ENCODE data around the gene TPPP3. TPM values are rescaled to one million over a fixed set of nuclear protein-coding genes. Genes with fewer than 3 reads are reported as not detected.

The TPPP3 gene
- total RNA-seq, 2 experiments from 2014 or later = not detected

DNA sequence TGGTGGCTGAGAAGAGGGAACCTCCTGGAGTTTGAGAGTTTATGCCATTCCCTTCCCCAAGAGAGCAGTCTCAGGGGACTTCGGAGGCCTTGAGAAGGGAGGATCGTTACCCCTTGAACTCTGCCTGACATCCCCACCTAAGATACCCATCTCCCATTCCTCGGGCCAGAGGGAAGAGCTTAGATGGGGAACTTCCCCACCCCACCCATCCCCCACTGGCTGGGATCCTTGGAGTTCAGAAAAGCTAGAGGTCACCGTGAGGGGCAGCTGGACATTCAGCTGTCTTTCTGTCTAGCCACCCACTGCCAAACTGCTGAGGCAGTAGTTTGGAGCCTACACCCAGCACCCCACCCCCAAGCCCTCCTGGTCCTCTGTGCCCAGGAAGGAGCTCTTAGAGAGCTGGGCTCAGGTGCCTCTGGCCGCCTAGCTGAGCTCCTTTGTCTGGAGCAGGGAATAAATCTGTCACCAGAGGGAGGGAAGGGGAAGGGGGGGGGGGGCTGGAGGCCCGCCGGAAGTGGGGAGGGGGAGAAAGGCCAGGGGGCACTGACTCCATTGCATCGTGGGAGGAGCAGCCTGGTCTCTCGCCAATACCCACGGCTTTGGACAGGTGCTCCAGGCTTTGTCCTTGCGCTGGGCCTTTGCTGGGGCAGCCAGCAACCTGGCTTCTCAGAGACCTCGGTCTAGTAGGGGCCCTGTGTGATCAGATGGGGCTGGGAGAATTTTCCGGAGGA is 38.6 kb upstream of the TPPP3 start:
- ChIA-PET POLR2A (no interaction called here), CTCF (interaction anchor here (0.6 to 2.3 kb wide), 2 partner anchors 16 to 32 kb away, joined by 3 to 8 read pairs; no protein-coding TSS in a partner anchor)
- H3K9me3 Mint-ChIP-seq (ENCODE audit: insufficient read depth) = no peaks in the 10 kb centered on the region
- ATAC-seq (no peak), DNase-seq (no peak)
- no peak overlapping the region for H3K27ac Mint-ChIP-seq
- H3K27me3 Mint-ChIP-seq (ENCODE audit: low read depth) = peaks cover 37% of the 10 kb centered on the region
- H3K4me1 Mint-ChIP-seq (ENCODE audit: low read depth) = peaks cover 7% of the 10 kb centered on the region
- H3K4me3 Mint-ChIP-seq = peak overlapping the region; percentile 29
- no peaks in the 10 kb centered on the region for H3K36me3 Mint-ChIP-seq (ENCODE audit: low read depth)

DNA sequence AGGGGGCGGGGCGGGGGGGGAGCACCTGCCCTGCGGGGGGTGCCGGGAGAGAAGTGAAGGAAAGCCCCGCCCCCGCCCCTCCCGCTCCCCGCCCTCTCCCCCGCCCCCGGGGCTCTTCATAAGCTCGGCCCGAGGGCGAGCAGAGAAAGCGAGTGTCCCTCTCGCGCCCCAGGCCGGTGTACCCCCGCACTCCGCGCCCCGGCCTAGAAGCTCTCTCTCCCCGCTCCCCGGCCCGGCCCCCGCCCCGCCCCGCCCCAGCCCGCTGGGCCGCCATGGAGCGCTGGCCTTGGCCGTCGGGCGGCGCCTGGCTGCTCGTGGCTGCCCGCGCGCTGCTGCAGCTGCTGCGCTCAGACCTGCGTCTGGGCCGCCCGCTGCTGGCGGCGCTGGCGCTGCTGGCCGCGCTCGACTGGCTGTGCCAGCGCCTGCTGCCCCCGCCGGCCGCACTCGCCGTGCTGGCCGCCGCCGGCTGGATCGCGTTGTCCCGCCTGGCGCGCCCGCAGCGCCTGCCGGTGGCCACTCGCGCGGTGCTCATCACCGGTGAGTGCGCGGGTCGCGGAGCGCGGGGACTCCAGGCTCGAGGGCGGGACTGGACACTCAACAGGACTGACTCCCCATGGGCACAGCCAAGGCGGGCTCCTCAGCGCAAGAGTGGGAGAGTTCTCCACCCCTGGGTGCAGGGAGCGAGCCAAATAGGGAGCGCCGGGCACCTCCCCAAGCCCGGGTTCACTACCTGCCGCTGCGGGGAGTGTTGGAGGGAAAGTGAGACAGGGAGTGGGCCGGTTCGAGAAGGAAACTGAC is 37.9 kb upstream of the TPPP3 start, which contains the start of gene HSD11B2:
Gene HSD11B2 (plus strand): TSS at position 145 of the 798 bp plus-strand sequence. CDS start 128 bp downstream, at position 273.
- H3K27ac Mint-ChIP-seq = no peak within 1 kb of the TSS
- ChIA-PET CTCF (interaction anchor here (0.6 to 2.3 kb wide), 3 partner anchors 17 to 32 kb away, joined by 3 to 8 read pairs (median 3); no protein-coding TSS in a partner anchor), POLR2A (no interaction called here)

DNA sequence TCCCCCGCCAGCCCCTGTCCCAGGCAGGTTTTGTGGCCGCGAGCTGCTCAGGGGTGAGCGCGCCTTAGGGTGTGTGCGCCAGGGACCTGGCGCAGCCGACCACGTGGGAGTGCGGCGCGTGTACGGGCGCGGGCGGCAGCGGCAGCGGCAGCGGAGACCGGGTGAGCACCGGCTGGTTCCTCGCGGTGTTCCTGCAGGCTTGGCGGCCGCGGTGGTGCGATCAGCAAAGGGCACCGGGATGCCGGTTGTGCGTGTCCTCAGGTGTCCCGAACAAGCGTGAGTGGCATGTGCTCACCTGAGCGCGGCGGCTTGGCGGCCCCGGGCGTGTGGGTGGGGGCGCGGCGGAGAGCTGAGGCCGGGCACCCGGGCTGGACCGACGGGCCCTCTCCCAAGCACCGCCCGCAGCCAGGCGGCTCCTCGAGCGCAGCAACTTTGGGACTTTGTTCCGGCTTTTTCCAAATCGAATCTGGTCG is 37.2 kb upstream of the TPPP3 start:
- Mint-ChIP-seq H3K36me3 (ENCODE audit: low read depth) (no peaks in the 10 kb centered on the region), H3K27me3 (ENCODE audit: low read depth) (peaks cover 42% of the 10 kb centered on the region), H3K9me3 (ENCODE audit: insufficient read depth) (no peaks in the 10 kb centered on the region), H3K27ac (no peak overlapping the region), H3K4me1 (ENCODE audit: low read depth) (peaks cover 7% of the 10 kb centered on the region), H3K4me3 (peak overlapping the region; percentile 71)
- ChIA-PET CTCF (interaction anchor here (0.6 to 2.3 kb wide), 2 partner anchors 17 to 22 kb away, joined by 3 to 8 read pairs; no protein-coding TSS in a partner anchor), POLR2A (no interaction called here)
- DNase-seq (peak; percentile 25), ATAC-seq (peak; percentile 52)

More for the DNA sequence above, 37.9 kb upstream of the TPPP3 start, which contains the start of gene HSD11B2:
- Mint-ChIP-seq H3K9me3 (ENCODE audit: insufficient read depth) (no peaks in the 10 kb centered on the region), H3K36me3 (ENCODE audit: low read depth) (no peaks in the 10 kb centered on the region), H3K4me1 (ENCODE audit: low read depth) (peaks cover 7% of the 10 kb centered on the region), H3K4me3 (peak within 1 kb of the TSS; percentile 71), H3K27me3 (ENCODE audit: low read depth) (peaks cover 39% of the 10 kb centered on the region)
- ATAC-seq (peak; percentile 46), DNase-seq (peak; percentile 28)

DNA sequence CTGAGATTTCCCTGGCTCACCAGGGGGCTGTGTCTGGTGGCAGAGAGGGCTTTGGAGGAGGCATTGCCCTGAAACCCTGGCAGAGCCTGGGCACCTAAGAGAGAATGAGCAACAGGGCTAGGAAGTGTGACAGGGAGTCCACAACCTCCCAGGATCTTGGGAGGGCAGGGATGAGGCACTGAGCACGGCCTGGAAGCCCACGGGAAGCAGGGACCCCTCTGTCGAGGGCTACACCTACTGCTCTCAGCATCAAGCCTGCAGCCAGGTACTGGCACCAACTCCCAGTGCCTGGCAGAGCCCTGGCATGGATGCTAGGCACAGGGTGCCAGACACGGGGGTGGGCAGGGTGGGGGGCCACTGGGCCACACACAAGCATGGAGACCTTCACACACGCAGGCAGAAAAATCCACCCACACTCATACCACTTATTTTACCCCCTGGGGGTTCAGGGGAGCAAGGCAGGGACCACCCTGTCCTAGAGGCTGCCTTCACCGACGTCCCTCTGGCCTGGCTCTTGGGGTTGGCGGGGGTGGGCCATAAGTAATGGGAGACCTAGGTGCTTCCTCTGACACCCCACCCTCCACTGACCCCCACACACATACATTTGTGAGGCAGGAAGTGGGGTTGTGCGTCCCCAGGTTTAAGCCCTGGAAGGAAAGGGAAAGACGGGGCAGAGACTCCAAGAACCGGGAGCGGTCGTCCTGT is 36.7 kb upstream of the TPPP3 start:
- peak overlapping the region; percentile 71 for H3K4me3 Mint-ChIP-seq
- CTCF ChIA-PET = interaction anchor here (2.3 to 3.7 kb wide), 3 partner anchors 18 to 86 kb away, joined by 8 to 52 read pairs (median 25); no protein-coding TSS in a partner anchor
- no peak for ATAC-seq

DNA sequence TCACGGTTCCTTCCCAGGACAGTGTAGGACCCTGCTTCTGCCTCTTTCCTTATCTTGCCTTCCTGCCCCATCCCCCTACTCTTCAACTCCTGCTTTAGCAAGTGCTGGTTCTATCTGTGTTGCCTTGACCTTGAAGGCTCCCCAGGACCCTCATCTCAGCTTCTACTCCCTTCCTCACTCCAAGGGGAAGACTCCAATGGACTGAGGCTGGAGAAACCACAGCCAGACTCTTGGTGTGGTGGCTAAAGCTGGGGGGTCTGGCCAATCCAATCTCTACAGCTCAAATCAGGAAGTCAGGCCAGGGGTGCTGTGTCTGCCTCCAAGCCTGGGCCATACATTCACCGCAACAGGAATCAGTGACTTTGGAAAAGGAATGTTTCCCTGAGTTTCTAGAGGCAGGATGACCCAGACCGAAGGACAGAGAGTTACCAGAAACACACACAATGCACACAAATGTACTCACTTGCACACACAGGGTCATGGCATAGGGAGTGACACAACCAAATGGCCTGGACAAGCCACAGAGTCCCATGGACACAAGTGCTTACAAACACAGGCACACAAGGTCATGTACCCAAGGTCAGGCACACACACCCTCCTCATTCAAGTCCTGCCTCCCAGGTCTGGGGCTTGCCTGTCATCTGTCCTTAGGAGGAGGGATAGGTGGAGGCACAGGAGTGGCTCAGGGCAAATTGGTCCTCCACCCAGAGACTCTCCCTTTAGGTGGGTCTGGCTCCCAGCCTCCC is 35.9 kb upstream of the TPPP3 start:
- Mint-ChIP-seq H3K27me3 (ENCODE audit: low read depth) (peaks cover 43% of the 10 kb centered on the region), H3K27ac (no peak overlapping the region), H3K9me3 (ENCODE audit: insufficient read depth) (no peaks in the 10 kb centered on the region), H3K4me3 (no peak overlapping the region), H3K4me1 (ENCODE audit: low read depth) (peaks cover 7% of the 10 kb centered on the region), H3K36me3 (ENCODE audit: low read depth) (no peaks in the 10 kb centered on the region)
- POLR2A ChIA-PET = no interaction called here
- DNase-seq (no peak), ATAC-seq (no peak)
- CTCF ChIA-PET = interaction anchor here (0.5 to 3.9 kb wide), 16 partner anchors 10 to 863 kb away, joined by 3 to 52 read pairs (median 8); partner anchors contain the start of gene ZDHHC1

More for the DNA sequence above, 36.7 kb upstream of the TPPP3 start:
- Mint-ChIP-seq H3K4me1 (ENCODE audit: low read depth) (peaks cover 7% of the 10 kb centered on the region), H3K9me3 (ENCODE audit: insufficient read depth) (no peaks in the 10 kb centered on the region), H3K27me3 (ENCODE audit: low read depth) (peaks cover 43% of the 10 kb centered on the region), H3K36me3 (ENCODE audit: low read depth) (no peaks in the 10 kb centered on the region), H3K27ac (no peak overlapping the region)
- POLR2A ChIA-PET = no interaction called here
- DNase-seq = no peak

DNA sequence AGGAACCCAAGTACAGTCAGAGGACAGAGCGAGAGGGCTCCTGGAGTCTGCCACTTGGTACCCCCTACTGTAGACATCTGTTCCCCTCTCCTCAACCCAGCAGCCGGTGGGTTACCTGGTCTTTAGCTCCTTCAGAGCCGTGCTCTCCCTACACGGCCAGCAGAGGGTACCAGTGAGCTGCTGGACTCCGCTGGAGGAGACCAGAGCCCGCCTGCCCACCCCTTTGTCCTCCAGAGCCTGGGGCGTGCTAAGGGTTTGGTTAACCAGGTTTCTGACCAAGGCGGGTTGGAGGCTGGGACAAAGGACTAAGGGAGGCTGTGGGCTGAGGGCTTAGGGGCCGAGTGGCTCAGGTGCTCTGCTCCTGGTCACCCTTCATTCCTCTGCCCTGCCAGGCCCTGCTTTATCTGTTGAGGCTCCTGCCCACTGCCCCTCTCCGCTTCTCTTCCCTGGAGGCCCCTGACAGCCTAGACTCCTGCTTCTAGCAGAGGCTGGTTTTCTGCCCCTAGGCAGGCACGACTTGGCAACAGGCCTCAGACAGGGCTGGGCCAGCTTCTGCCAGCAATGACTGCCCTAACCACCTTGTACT is 34.9 kb upstream of the TPPP3 start:
- ATAC-seq (peak; percentile 67), DNase-seq (peak; percentile 71)
- H3K36me3 Mint-ChIP-seq (ENCODE audit: low read depth) = no peaks in the 10 kb centered on the region
- H3K9me3 Mint-ChIP-seq (ENCODE audit: insufficient read depth) = no peaks in the 10 kb centered on the region
- peaks cover 7% of the 10 kb centered on the region for H3K4me1 Mint-ChIP-seq (ENCODE audit: low read depth)
- ChIA-PET POLR2A (no interaction called here), CTCF (interaction anchor here (0.5 to 3.9 kb wide), 37 partner anchors 8 to 547 kb away, joined by 3 to 52 read pairs (median 5); partner anchors contain the start of genes ATP6V0D1, FHOD1 and ZDHHC1)
- peaks cover 45% of the 10 kb centered on the region for H3K27me3 Mint-ChIP-seq (ENCODE audit: low read depth)
- no peak overlapping the region for H3K4me3 Mint-ChIP-seq
- no peak overlapping the region for H3K27ac Mint-ChIP-seq

DNA sequence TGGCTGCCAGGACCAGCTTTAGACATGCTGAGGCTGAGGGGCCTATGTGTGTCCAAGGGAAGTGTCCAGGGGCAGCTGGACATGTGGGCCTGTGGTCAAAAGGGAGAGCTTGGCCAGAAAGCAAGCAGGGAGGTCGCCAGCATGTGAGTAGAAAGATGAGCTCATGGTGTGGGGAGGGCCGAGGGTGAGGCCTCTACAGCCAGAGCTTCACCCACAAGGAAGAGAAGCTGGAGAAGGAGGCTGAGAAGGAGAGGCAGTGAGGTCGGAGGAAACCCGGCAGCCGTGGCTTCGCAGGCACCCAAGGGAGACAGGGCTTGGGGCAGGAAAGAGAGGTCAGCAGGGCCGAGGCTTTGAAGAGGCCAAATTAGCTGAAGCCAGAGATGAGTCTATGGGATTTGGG is 33.7 kb upstream of the TPPP3 start:
- CTCF ChIA-PET = interaction anchor here (1.2 to 3.9 kb wide), 11 partner anchors 9 to 166 kb away, joined by 3 to 52 read pairs (median 14); partner anchors contain the start of gene ZDHHC1
- H3K27ac Mint-ChIP-seq = no peak overlapping the region
- POLR2A ChIA-PET = no interaction called here
- ATAC-seq = no peak
- H3K27me3 Mint-ChIP-seq (ENCODE audit: low read depth) = peaks cover 47% of the 10 kb centered on the region
- H3K9me3 Mint-ChIP-seq (ENCODE audit: insufficient read depth) = no peaks in the 10 kb centered on the region
- DNase-seq = no peak
- no peaks in the 10 kb centered on the region for H3K36me3 Mint-ChIP-seq (ENCODE audit: low read depth)
- peaks cover 7% of the 10 kb centered on the region for H3K4me1 Mint-ChIP-seq (ENCODE audit: low read depth)
- H3K4me3 Mint-ChIP-seq = no peak overlapping the region

DNA sequence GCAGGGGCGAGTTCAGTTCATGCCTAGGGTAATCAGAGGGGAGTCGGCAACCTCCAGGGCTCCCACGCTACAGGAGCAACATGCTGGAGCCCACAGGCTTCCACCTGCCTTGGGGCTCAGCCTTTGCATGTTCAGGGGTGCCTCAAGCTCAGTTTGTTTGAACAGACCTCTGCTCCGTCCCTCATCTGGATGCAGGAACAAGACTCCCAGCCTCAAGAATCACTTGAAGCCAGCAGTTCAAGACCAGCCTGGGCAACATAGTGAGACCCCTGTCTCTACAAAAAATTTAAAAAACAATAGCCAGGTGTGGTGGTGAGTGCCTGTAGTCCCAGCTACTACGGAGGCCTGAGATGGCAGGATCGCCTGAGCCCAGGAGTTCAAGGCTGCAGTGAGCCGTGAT is 32.7 kb upstream of the TPPP3 start:
- Mint-ChIP-seq H3K4me1 (ENCODE audit: low read depth) (peaks cover 4% of the 10 kb centered on the region), H3K27me3 (ENCODE audit: low read depth) (peaks cover 41% of the 10 kb centered on the region), H3K9me3 (ENCODE audit: insufficient read depth) (no peaks in the 10 kb centered on the region), H3K27ac (no peak overlapping the region), H3K4me3 (no peak overlapping the region), H3K36me3 (ENCODE audit: low read depth) (no peaks in the 10 kb centered on the region)
- ChIA-PET CTCF (interaction anchor here (1.0 to 3.9 kb wide), 7 partner anchors 8 to 165 kb away, joined by 3 to 52 read pairs (median 7); partner anchors contain the start of gene ZDHHC1), POLR2A (interaction anchor here (0.6 kb wide), 1 partner anchor 897 kb away, joined by 3 read pairs; no protein-coding TSS in a partner anchor)
- ATAC-seq (no peak), DNase-seq (no peak)

DNA sequence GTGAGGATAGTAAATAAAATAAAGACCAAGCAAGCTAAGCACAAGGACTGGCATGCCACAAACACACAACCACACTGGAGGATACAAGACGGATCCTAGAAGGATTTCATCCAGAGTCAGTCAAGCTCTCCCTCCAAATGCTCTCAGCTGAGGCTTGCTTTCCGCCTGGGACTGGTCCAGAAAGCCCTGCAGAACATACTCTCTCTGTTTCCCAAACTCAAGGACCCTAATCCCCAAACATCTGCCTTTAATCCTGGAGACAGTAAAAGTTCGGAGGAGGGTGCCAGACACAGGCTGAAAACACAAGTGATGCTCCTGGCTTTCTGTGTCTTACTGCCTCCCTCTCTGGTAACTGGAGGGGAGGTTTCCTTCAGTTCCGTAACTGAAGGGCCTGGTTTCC is 32.3 kb upstream of the TPPP3 start:
- DNase-seq = no peak
- Mint-ChIP-seq H3K9me3 (ENCODE audit: insufficient read depth) (no peaks in the 10 kb centered on the region), H3K36me3 (ENCODE audit: low read depth) (no peaks in the 10 kb centered on the region), H3K27me3 (ENCODE audit: low read depth) (peaks cover 40% of the 10 kb centered on the region), H3K4me3 (no peak overlapping the region), H3K27ac (no peak overlapping the region), H3K4me1 (ENCODE audit: low read depth) (peaks cover 4% of the 10 kb centered on the region)
- no peak for ATAC-seq
- POLR2A ChIA-PET = interaction anchor here (0.6 kb wide), 1 partner anchor 897 kb away, joined by 3 read pairs; no protein-coding TSS in a partner anchor
- CTCF ChIA-PET = interaction anchor here (1.0 to 3.9 kb wide), 4 partner anchors 8 to 89 kb away, joined by 3 to 34 read pairs (median 6); partner anchors contain the start of gene ZDHHC1

DNA sequence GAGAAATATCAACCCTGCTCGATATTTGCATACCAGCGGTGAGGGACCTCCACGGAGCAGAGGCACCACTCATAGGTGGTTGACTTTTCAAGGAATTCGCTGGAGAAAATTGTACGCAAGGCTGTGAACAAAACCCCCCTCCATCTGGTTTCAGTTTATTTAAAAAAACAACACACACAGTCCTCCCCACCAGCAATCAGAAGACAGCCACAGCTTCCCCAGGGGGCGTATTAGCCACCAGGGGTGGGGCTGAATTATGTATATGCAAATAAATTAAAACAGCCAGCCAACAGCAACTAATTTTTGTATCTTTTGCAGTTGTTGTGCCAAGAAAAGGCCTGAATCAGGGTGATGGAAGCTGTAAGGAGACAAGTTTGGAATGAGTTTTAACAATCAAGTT is 31.8 kb upstream of the TPPP3 start:
- no peaks in the 10 kb centered on the region for H3K9me3 Mint-ChIP-seq (ENCODE audit: insufficient read depth)
- no peak for DNase-seq
- H3K27ac Mint-ChIP-seq = no peak overlapping the region
- no peak for ATAC-seq
- POLR2A ChIA-PET = no interaction called here
- no peaks in the 10 kb centered on the region for H3K4me1 Mint-ChIP-seq (ENCODE audit: low read depth)
- H3K36me3 Mint-ChIP-seq (ENCODE audit: low read depth) = no peaks in the 10 kb centered on the region
- CTCF ChIA-PET = interaction anchor here (1.0 to 1.8 kb wide), 3 partner anchors 23 to 89 kb away, joined by 3 to 7 read pairs (median 4); no protein-coding TSS in a partner anchor
- peaks cover 35% of the 10 kb centered on the region for H3K27me3 Mint-ChIP-seq (ENCODE audit: low read depth)
- no peak overlapping the region for H3K4me3 Mint-ChIP-seq
